ENCODE measurements around the gene PTK7. TPM values are rescaled to one million over a fixed set of nuclear protein-coding genes. Genes with fewer than 3 reads are reported as not detected.

The PTK7 gene
- total RNA-seq, 4 donors from 2014 or later: 6.8 to 10.8 (median 8.0) TPM

DNA sequence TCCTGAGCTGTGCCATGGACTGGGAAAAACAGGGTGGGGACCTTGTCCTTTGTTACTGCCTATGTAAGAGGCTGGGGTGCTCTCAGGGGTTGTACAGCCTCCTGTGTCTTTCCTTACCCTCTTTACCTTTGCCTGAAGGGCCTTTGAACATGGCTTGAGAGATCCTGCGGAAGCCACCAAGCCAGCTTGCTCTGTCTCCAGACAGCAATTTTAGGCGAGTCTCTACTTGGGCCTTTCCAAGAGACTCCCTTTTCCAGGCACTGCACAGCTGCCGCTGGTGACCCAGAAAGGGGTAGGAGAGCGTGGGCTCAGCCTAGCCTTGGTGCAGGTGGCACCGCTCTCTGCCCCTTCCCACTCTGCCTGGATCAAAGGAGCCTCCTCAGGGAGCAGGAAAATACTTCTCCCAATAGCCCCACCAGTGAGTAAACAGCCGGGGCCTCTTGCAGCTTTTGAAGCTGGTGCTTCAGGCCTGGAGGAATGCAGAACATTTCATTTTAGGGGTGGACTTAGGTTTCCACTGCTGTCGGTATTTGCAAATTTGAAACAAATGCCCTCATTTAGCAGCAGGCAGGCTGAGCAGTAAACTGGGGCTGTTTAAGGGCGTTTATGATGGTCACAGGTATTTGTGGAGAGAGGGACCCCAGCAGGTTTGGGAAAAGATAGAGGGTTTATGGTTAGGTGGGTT lies 13.9 kb downstream of the PTK7 start:
- no peak overlapping the region for H3K4me3 ChIP-seq
- no peaks in the 10 kb centered on the region for H3K9me3 ChIP-seq
- TF ChIP-seq POLR2A (IDR thresholded peaks at IDR 0.05; ENCODE audit: low read depth): no peak
- no peak for TF ChIP-seq POLR2AphosphoS5 (IDR thresholded peaks at IDR 0.05)
- TF ChIP-seq, protein P1, sequence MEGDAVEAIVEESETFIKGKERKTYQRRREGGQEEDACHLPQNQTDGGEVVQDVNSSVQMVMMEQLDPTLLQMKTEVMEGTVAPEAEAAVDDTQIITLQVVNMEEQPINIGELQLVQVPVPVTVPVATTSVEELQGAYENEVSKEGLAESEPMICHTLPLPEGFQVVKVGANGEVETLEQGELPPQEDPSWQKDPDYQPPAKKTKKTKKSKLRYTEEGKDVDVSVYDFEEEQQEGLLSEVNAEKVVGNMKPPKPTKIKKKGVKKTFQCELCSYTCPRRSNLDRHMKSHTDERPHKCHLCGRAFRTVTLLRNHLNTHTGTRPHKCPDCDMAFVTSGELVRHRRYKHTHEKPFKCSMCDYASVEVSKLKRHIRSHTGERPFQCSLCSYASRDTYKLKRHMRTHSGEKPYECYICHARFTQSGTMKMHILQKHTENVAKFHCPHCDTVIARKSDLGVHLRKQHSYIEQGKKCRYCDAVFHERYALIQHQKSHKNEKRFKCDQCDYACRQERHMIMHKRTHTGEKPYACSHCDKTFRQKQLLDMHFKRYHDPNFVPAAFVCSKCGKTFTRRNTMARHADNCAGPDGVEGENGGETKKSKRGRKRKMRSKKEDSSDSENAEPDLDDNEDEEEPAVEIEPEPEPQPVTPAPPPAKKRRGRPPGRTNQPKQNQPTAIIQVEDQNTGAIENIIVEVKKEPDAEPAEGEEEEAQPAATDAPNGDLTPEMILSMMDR (IDR thresholded peaks at IDR 0.05): no peak
- no peak for TF ChIP-seq EP300 (IDR thresholded peaks at IDR 0.05)
- H3K27ac ChIP-seq (replicated peaks in 1 of 4): peak overlapping the region in 1 of 4 donors; percentile 6
- H3K36me3 ChIP-seq: no peaks in the 10 kb centered on the region
- no peak for DNase-seq (ENCODE audit: extremely low spot score)
- intact Hi-C loops (cut with DNase I): no loop called here
- H3K4me1 ChIP-seq: peaks cover 0 to 14% (median 11%) of the 10 kb centered on the region in 4 donors
- no peaks in the 10 kb centered on the region for H3K27me3 ChIP-seq
- 76% methylated on average over 7 of the region's 8 CpGs for WGBS

- no peak for DNase-seq (ENCODE audit: extremely low spot score)
- WGBS: 66% methylated on average over 2 of the region's 2 CpGs
Observed at GRCh38 chr6:43090559-43090956, 14.4 kb downstream of the PTK7 start.

GRCh38 chr6:43091020-43091419 lies 14.9 kb downstream of the PTK7 start:
- Histone ChIP-seq H3K36me3 (no peaks in the 10 kb centered on the region), H3K4me3 (no peak overlapping the region), H3K27me3 (no peaks in the 10 kb centered on the region), H3K4me1 (peaks cover 0 to 14% (median 11%) of the 10 kb centered on the region in 4 donors), H3K9me3 (no peaks in the 10 kb centered on the region), H3K27ac (replicated peaks in 1 of 4) (no peak overlapping the region)
- DNase-seq (ENCODE audit: extremely low spot score): no peak
- intact Hi-C loops (cut with DNase I): no loop called here
- no peak for TF ChIP-seq POLR2AphosphoS5 (IDR thresholded peaks at IDR 0.05)
- TF ChIP-seq POLR2A (IDR thresholded peaks at IDR 0.05; ENCODE audit: low read depth): no peak
- TF ChIP-seq, protein P1 (IDR thresholded peaks at IDR 0.05): no peak
- TF ChIP-seq EP300 (IDR thresholded peaks at IDR 0.05): no peak
- 81% methylated on average over 5 of the region's 5 CpGs for WGBS

More at GRCh38 chr6:43090559-43090956, 14.4 kb downstream of the PTK7 start:
- no peaks in the 10 kb centered on the region for H3K36me3 ChIP-seq
- intact Hi-C loops (cut with DNase I): no loop called here
- no peak overlapping the region for H3K27ac ChIP-seq (replicated peaks in 1 of 4)
- no peaks in the 10 kb centered on the region for H3K27me3 ChIP-seq
- peaks cover 0 to 14% (median 11%) of the 10 kb centered on the region in 4 donors for H3K4me1 ChIP-seq
- TF ChIP-seq POLR2A (IDR thresholded peaks at IDR 0.05; ENCODE audit: low read depth): no peak
- TF ChIP-seq EP300 (IDR thresholded peaks at IDR 0.05): no peak
- H3K4me3 ChIP-seq: no peak overlapping the region
- H3K9me3 ChIP-seq: no peaks in the 10 kb centered on the region

- 88% methylated on average over 10 of the region's 10 CpGs for WGBS
- no peaks in the 10 kb centered on the region for H3K9me3 ChIP-seq
Observed at GRCh38 chr6:43091436-43091991, 15.4 kb downstream of the PTK7 start.

DNA sequence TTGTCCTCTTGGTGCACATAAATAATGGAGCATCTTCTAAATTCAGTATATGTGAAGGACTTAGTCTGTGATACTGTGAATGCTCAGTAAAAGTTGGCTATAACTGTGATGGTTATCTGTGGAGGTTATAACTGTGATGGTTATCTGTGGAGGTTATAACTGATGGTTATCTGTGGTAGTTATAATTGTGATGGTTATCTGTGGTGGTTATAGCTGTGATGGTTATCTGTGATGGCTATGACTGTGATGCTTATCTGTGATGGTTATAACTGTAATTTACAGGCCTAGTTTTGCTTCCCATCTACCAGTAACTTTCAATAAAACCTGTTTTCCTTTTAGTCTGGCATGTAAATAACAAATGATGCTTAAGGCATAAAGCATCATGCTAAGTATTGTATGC lies 16.5 kb downstream of the PTK7 start:
- DNase-seq (ENCODE audit: extremely low spot score): no peak
- Histone ChIP-seq H3K27ac (replicated peaks in 1 of 4) (peak overlapping the region in 1 of 4 donors; percentile 74), H3K9me3 (no peaks in the 10 kb centered on the region), H3K4me3 (no peak overlapping the region), H3K4me1 (peaks cover 8 to 25% (median 16%) of the 10 kb centered on the region in 4 donors), H3K27me3 (no peaks in the 10 kb centered on the region), H3K36me3 (no peaks in the 10 kb centered on the region)
- intact Hi-C loops (cut with DNase I): no loop called here
- TF ChIP-seq POLR2AphosphoS5 (IDR thresholded peaks at IDR 0.05) (no peak), POLR2A (IDR thresholded peaks at IDR 0.05; ENCODE audit: low read depth) (no peak), EP300 (IDR thresholded peaks at IDR 0.05) (no peak)
- TF ChIP-seq, protein P1 (IDR thresholded peaks at IDR 0.05): no peak

More at GRCh38 chr6:43091436-43091991, 15.4 kb downstream of the PTK7 start:
- no peaks in the 10 kb centered on the region for H3K36me3 ChIP-seq
- no peak overlapping the region for H3K4me3 ChIP-seq
- H3K4me1 ChIP-seq: peaks cover 1 to 17% (median 13%) of the 10 kb centered on the region in 4 donors
- no peaks in the 10 kb centered on the region for H3K27me3 ChIP-seq
- DNase-seq (ENCODE audit: extremely low spot score): no peak
- TF ChIP-seq EP300 (IDR thresholded peaks at IDR 0.05) (no peak), POLR2AphosphoS5 (IDR thresholded peaks at IDR 0.05) (no peak), POLR2A (IDR thresholded peaks at IDR 0.05; ENCODE audit: low read depth) (no peak)
- TF ChIP-seq, protein P1 (IDR thresholded peaks at IDR 0.05): no peak
- intact Hi-C loops (cut with DNase I): no loop called here
- H3K27ac ChIP-seq (replicated peaks in 1 of 4): no peak overlapping the region
